G401 (cell line): Measurements from ENCODE around the gene SNX15. TPM values are rescaled to one million over a fixed set of nuclear protein-coding genes. Genes with fewer than 3 reads are reported as not detected.
A peak's percentile ranks its signal among the peaks of the same experiment; 100 is the strongest.
"Not testable (repeated sequence)": the region's sequence is repeated elsewhere in the genome, so short reads cannot be mapped to it uniquely, and the experiment has no call there.

Source experiments
- DNase-seq: peaks from one replicate; pipeline ENCODE4 v3.0.0-alpha.2; 2015; ENCODE audit warnings: low spot score
- in situ Hi-C: cut with HindIII; loops from 2 replicates; pipeline ENCODE4 v1.10.0; 2016; ENCODE audit warnings: low sequenced_read_pairs, mixed read lengths
- total RNA-seq: library from RNA; depleted of rRNA; stranded (reverse); fragments of >200 nt; shearing (Covaris generic); gene quantifications from 2 replicates; pipeline ENCODE4 v1.2.3, GENCODE V29; 2014

SNX15 gene
- total RNA-seq, 1 experiment from 2014 or later = 12.8 TPM

- DNase-seq = peak; percentile 90
- in situ Hi-C loops = no loop called here
Observed at GRCh38 chr11:65013888-65014725, 13.1 kb upstream of the SNX15 start, which contains the start of gene ARL2. Gene ARL2, plus strand, starts transcription at chr11:65014160. Its CDS starts 48 bp downstream, at chr11:65014208.

GRCh38 chr11:65014726-65015227 lies 12.5 kb upstream of the SNX15 start:
- DNase-seq = no peak
- in situ Hi-C loops = no loop called here

GRCh38 chr11:65016705-65017104 lies 10.5 kb upstream of the SNX15 start:
- in situ Hi-C loops = no loop called here
- DNase-seq = no peak

GRCh38 chr11:65017937-65018336 lies 9.3 kb upstream of the SNX15 start:
- no peak for DNase-seq
- in situ Hi-C loops = no loop called here

- in situ Hi-C loops = no loop called here
- no peak for DNase-seq
Observed at GRCh38 chr11:65019824-65020223, 7.4 kb upstream of the SNX15 start.

GRCh38 chr11:65021003-65021402 lies 6.2 kb upstream of the SNX15 start:
- in situ Hi-C loops = no loop called here
- DNase-seq = no peak

GRCh38 chr11:65021509-65021908 lies 5.7 kb upstream of the SNX15 start:
- in situ Hi-C loops = no loop called here

GRCh38 chr11:65023502-65023901 lies 3.7 kb upstream of the SNX15 start:
- DNase-seq, in situ Hi-C loops: not testable (repeated sequence)

More at GRCh38 chr11:65021509-65021908, 5.7 kb upstream of the SNX15 start:
- no peak for DNase-seq

GRCh38 chr11:65026810-65027209 lies 429 bp upstream of the SNX15 start:
- in situ Hi-C loops = no loop called here

GRCh38 chr11:65032216-65032615 lies 5.0 kb downstream of the SNX15 start:
- in situ Hi-C loops = no loop called here
- DNase-seq = no peak

More at GRCh38 chr11:65026810-65027209, 429 bp upstream of the SNX15 start:
- DNase-seq = no peak

GRCh38 chr11:65034423-65034822 lies 7.2 kb downstream of the SNX15 start:
- in situ Hi-C loops = no loop called here
- DNase-seq = no peak

GRCh38 chr11:65035579-65035978 lies 8.3 kb downstream of the SNX15 start:
- in situ Hi-C loops = no loop called here
- no peak for DNase-seq

GRCh38 chr11:65036931-65037330 lies 9.7 kb downstream of the SNX15 start:
- in situ Hi-C loops = no loop called here
- DNase-seq = peak; percentile 71

GRCh38 chr11:65040520-65040846 lies 13.2 kb downstream of the SNX15 start:
- DNase-seq = no peak
- in situ Hi-C loops = no loop called here

- peak; percentile 96 for DNase-seq
- in situ Hi-C loops = no loop called here
Observed at GRCh38 chr11:65040847-65041622, 13.8 kb downstream of the SNX15 start, which contains the start of gene SAC3D1. Gene SAC3D1, plus strand, starts transcription at chr11:65041210. Its CDS starts 83 bp downstream, at chr11:65041293.

GRCh38 chr11:65042891-65043290 lies 15.7 kb downstream of the SNX15 start:
- in situ Hi-C loops = no loop called here
- DNase-seq = no peak

GRCh38 chr11:65043881-65044501 lies 16.8 kb downstream of the SNX15 start:
- peak; percentile 27 for DNase-seq
- in situ Hi-C loops = no loop called here

GRCh38 chr11:65045061-65045460 lies 17.8 kb downstream of the SNX15 start:
- in situ Hi-C loops = no loop called here
- no peak for DNase-seq

GRCh38 chr11:65045728-65046127 lies 18.5 kb downstream of the SNX15 start:
- in situ Hi-C loops = no loop called here
- DNase-seq = no peak
